ENCODE measurements around the gene LGALS3BP.

The LGALS3BP gene

DNA sequence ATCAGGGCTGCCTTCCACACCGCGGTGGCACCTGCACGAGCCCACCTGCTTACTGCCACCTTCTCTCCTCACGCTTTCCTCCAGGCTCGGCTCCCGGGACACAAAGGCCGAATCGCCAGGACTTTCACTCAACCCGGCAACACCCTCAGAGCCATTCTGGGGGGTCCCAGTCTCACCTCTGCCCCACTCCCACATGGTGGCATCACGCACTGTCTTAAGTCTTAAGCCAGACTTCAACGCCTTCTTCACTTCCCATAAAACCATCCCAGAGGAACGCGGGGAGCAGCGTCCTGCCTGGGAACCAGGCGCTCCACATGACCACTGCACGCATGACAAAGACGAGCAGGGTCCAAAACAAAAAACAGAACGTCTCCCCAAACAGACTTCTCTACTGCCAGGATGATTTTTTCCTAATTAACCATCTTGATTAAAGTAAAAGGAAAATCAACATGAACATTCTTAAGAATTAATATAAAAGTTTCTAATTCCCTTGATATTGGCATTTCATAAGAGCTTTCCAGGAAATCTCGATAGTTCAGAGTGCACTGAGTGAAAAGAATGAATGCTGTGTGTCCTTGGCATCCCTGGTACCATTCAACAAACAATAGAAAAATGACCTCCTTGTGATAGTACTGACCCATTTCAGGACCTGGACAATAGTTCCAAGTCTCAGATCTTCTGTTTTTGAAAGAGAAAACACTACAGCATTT is 27.2 kb upstream of the LGALS3BP start:
- H3K4me3 ChIP-seq (ENCODE audit: low read depth, low read length), result no peak overlapping the region
- DNase-seq (ENCODE audit: low read depth), result no peak
- TF ChIP-seq, protein P1, sequence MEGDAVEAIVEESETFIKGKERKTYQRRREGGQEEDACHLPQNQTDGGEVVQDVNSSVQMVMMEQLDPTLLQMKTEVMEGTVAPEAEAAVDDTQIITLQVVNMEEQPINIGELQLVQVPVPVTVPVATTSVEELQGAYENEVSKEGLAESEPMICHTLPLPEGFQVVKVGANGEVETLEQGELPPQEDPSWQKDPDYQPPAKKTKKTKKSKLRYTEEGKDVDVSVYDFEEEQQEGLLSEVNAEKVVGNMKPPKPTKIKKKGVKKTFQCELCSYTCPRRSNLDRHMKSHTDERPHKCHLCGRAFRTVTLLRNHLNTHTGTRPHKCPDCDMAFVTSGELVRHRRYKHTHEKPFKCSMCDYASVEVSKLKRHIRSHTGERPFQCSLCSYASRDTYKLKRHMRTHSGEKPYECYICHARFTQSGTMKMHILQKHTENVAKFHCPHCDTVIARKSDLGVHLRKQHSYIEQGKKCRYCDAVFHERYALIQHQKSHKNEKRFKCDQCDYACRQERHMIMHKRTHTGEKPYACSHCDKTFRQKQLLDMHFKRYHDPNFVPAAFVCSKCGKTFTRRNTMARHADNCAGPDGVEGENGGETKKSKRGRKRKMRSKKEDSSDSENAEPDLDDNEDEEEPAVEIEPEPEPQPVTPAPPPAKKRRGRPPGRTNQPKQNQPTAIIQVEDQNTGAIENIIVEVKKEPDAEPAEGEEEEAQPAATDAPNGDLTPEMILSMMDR (conservative IDR thresholded peaks at IDR 0.05; ENCODE audit: low read depth, low read length), result no peak

DNA sequence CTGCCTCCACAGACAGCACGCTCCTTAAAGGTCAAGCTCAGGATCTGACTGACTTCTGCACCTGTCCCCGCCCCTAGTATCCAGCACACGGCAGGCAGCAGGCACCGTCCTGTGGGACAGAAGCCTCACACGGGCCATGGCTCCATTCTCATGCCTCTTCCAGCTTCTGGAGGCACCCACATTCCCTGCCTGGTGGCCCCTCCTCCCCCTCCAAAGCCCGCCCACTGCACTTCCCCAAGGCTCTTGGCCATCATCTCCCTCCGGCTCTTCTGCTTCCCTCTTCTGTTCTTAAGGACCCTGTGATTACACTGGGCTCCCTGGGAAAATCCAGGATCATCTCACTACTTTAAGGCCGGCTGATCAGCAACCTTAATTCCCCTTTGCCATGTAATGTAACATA is 26.3 kb upstream of the LGALS3BP start:
- TF ChIP-seq, protein P1 (conservative IDR thresholded peaks at IDR 0.05; ENCODE audit: low read depth, low read length), result no peak
- no peak overlapping the region for H3K4me3 ChIP-seq (ENCODE audit: low read depth, low read length)
- DNase-seq (ENCODE audit: low read depth), result no peak

DNA sequence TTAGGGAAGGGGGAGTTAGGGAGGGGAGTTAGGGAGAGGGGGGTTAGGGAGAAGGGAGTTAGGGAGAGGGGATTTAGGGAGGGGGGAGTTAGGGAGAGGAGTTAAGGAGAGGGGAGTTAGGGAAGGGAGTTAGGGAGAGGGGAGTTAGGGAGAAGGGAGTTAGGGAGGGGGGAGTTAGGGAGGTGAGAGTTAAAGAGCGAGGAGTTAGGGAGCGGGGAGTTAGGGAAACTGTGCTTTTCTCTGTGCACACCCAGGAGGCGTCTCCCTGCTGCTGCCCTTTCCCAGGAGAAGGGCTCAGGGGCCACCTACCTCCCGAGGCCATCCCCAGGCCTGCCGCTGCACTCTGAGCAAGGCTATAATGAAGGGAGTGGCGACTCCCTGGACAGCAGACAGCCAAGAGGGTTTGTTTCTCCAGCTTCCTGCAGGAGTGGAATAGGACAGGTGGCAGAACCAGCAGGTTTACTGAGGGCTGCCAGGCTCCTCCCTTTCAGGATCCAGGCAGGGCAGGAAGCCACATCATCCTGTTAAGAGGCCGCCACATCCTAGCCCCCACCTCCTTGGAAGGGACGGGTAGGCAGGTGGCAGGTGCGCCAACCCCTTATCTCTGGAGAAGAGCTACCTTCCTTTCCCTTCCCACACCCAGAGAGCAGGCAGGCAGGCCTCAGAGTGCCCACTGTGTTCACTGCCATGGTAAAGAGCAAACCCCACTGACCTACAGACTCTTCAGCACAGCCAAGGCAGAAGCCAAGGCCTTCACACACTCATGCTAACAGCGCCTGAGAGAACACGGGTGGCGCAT is 25.5 kb upstream of the LGALS3BP start:
- TF ChIP-seq, protein P1 (conservative IDR thresholded peaks at IDR 0.05; ENCODE audit: low read depth, low read length), result no peak
- no peak overlapping the region for H3K4me3 ChIP-seq (ENCODE audit: low read depth, low read length)
- no peak for DNase-seq (ENCODE audit: low read depth)

DNA sequence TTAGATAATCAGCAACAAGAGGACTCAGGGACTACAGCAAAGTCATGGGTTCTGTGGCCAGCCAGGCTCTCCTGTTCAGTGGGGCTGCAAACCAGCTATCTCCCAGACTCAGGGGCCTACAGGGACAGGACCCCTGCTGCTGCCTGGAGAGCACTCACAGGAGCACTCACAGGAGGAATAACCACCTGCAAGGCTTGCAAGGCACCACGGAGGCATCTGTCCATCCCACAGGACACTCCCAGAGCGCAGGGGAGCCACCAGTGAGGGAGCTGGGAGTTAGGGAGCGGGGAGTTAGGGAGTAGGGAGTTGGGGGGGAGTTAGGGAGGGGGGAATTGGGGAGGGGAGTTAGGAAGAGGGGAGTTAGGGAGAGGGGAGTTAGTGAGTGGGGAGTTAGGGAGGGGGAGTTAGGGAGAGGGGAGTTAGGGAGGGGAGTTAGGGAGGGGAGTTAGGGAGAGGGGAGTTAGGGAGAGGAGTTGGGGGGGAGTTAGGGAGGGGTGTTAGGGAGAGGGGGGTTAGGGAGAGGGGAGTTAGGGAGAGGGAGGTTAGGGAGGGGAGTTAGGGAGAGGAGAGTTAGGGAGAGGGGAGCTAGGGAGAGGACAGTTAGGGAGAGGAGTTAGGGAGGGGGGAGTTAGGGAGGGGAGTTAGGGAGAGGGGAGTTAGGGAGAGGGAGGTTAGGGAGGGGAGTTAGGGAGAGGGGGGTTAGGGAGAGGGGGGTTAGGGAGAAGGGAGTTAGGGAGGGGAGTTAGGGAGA is 24.1 kb upstream of the LGALS3BP start:
- TF ChIP-seq, protein P1 (conservative IDR thresholded peaks at IDR 0.05; ENCODE audit: low read depth, low read length), result no peak
- H3K4me3 ChIP-seq (ENCODE audit: low read depth, low read length), result no peak overlapping the region
- DNase-seq (ENCODE audit: low read depth), result no peak

DNA sequence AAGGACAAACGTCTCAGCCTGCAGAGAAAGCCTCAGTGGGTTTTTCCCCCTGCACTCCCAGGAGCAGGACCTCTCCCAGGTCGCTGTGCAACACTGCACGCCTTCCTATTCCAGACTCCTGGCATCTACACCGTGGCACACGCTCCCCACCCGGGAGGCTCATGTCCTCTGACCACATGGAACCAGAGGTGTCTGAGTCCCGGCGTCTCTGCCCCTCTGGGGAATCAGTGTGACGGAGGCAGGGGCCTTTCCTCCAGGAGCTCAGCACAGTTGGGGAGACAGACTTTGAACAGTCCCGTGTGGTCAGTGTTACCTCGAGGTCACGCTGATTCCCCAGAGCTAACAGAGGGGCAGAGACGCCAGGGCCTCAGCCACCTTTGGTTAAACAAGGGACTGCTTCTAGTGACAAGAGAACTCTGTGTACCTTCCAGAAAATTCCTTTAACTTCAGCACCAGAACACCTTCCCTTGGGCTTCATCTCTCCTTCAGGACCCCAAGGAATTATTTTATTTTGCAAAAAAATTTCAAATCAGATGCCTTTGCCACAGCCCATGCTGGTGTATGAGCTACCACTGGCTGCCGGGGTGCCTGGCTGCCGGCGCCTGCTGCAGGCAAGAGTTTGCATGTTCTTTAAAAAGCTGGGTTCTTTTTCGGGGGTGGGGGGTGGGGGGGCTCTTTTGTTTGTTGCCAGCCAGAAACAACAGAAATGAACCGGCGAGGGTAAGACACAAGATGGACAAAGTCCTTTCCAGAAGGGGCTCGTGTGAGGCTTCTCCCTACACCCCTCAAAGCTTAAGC is 23.3 kb upstream of the LGALS3BP start:
- DNase-seq (ENCODE audit: low read depth), result no peak
- no peak overlapping the region for H3K4me3 ChIP-seq (ENCODE audit: low read depth, low read length)
- TF ChIP-seq, protein P1 (conservative IDR thresholded peaks at IDR 0.05; ENCODE audit: low read depth, low read length), result no peak

DNA sequence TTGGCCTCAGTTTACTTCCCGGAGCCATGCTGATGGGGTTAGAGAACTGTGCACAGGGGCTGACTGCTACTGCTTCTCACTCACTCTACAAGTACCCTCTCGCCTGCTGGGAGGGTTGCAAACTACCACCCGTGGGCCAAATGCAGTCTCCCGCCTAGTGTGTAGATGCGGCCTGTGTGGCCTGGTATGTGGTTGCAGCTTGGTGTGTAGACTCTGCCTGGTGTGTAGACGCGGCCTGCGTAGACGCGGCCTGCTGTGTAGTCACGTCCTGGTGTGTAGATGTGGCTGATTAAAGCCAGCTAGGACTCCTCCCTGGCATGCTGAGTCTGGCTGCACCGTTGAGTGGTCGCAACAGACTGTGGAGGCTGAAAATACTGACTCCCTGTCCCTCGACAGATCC is 22.6 kb upstream of the LGALS3BP start:
- TF ChIP-seq, protein P1 (conservative IDR thresholded peaks at IDR 0.05; ENCODE audit: low read depth, low read length), result no peak

More for the DNA sequence above, 22.6 kb upstream of the LGALS3BP start:
- H3K4me3 ChIP-seq (ENCODE audit: low read depth, low read length), result no peak overlapping the region
- no peak for DNase-seq (ENCODE audit: low read depth)
